Measurements from ENCODE around the gene CCNJ. TPM values are rescaled to one million over a fixed set of nuclear protein-coding genes. Genes with fewer than 3 reads are reported as not detected.
"Not testable (repeated sequence)": the region's sequence is repeated elsewhere in the genome, so short reads cannot be mapped to it uniquely, and the experiment has no call there.

The CCNJ gene
- total RNA-seq, 1 donor from 2014 or later, result 2.7 TPM

GRCh38 chr10:96047004-96047649 is 3.7 kb downstream of the CCNJ start:
- ATAC-seq (no peak), DNase-seq (ENCODE audit: missing footprints) (no peak)
- intact Hi-C loops (cut with DNase I), result no loop called here

GRCh38 chr10:96047925-96048324 is 4.5 kb downstream of the CCNJ start:
- ATAC-seq; intact Hi-C loops (cut with DNase I); DNase-seq (ENCODE audit: missing footprints): not testable (repeated sequence)

GRCh38 chr10:96049340-96049739 is 6.0 kb downstream of the CCNJ start:
- DNase-seq (ENCODE audit: missing footprints), result no peak
- no peak for ATAC-seq
- intact Hi-C loops (cut with DNase I), result no loop called here

- ATAC-seq, result no peak
- intact Hi-C loops (cut with DNase I), result no loop called here
- DNase-seq (ENCODE audit: missing footprints), result no peak
Measured at GRCh38 chr10:96053985-96054384, 10.6 kb downstream of the CCNJ start.

- DNase-seq (ENCODE audit: missing footprints) (no peak), ATAC-seq (no peak)
- intact Hi-C loops (cut with DNase I), result no loop called here
Measured at GRCh38 chr10:96056787-96057186, 13.4 kb downstream of the CCNJ start.

GRCh38 chr10:96061232-96061631 is 17.8 kb downstream of the CCNJ start:
- intact Hi-C loops (cut with DNase I), result no loop called here
- DNase-seq (ENCODE audit: missing footprints) (no peak), ATAC-seq (no peak)

- intact Hi-C loops (cut with DNase I), result no loop called here
- ATAC-seq, result no peak
Measured at GRCh38 chr10:96072674-96073073, 29.3 kb downstream of the CCNJ start.

GRCh38 chr10:96073722-96074121 is 30.3 kb downstream of the CCNJ start:
- ATAC-seq (no peak), DNase-seq (ENCODE audit: missing footprints) (no peak)
- intact Hi-C loops (cut with DNase I), result no loop called here

More at GRCh38 chr10:96072674-96073073, 29.3 kb downstream of the CCNJ start:
- no peak for DNase-seq (ENCODE audit: missing footprints)

GRCh38 chr10:96074776-96075175 is 31.4 kb downstream of the CCNJ start:
- intact Hi-C loops (cut with DNase I), result no loop called here
- no peak for ATAC-seq
- no peak for DNase-seq (ENCODE audit: missing footprints)

- intact Hi-C loops (cut with DNase I), result no loop called here
- no peak for DNase-seq (ENCODE audit: missing footprints)
- ATAC-seq, result no peak
Measured at GRCh38 chr10:96075977-96076376, 32.6 kb downstream of the CCNJ start.

GRCh38 chr10:96077156-96077555 is 33.8 kb downstream of the CCNJ start:
- DNase-seq (ENCODE audit: missing footprints), result no peak
- no peak for ATAC-seq
- intact Hi-C loops (cut with DNase I), result no loop called here

- peak; percentile 29 for ATAC-seq
- DNase-seq (ENCODE audit: missing footprints), result no peak
- intact Hi-C loops (cut with DNase I), result no loop called here
Measured at GRCh38 chr10:96082153-96082552, 38.8 kb downstream of the CCNJ start.

- peak; percentile 85 for ATAC-seq
- no peak for DNase-seq (ENCODE audit: missing footprints)
- intact Hi-C loops (cut with DNase I), result no loop called here
Measured at GRCh38 chr10:96082748-96083147, 39.4 kb downstream of the CCNJ start.

- no peak for DNase-seq (ENCODE audit: missing footprints)
- ATAC-seq, result no peak
- intact Hi-C loops (cut with DNase I), result loop anchor here (2.0 kb wide), 1 partner anchor 46 kb away; the partner anchor contains the start of gene CCNJ
Measured at GRCh38 chr10:96089116-96089515, 45.7 kb downstream of the CCNJ start.

GRCh38 chr10:96089670-96090462 is 46.5 kb downstream of the CCNJ start:
- peak; percentile 97 for ATAC-seq
- peak; percentile 98 for DNase-seq (ENCODE audit: missing footprints)
- intact Hi-C loops (cut with DNase I), result loop anchor here (1.0 to 2.0 kb wide), 2 partner anchors 40 to 47 kb away; partner anchors contain the start of genes CCNJ and ZNF518A

GRCh38 chr10:96090463-96090800 is 47.0 kb downstream of the CCNJ start:
- ATAC-seq (no peak), DNase-seq (ENCODE audit: missing footprints) (no peak)
- intact Hi-C loops (cut with DNase I), result loop anchor here (1.0 kb wide), 1 partner anchor 40 kb away; the partner anchor contains the start of gene ZNF518A

- ATAC-seq, result no peak
- DNase-seq (ENCODE audit: missing footprints), result no peak
- intact Hi-C loops (cut with DNase I), result no loop called here
Measured at GRCh38 chr10:96092999-96093767, 49.8 kb downstream of the CCNJ start.

- intact Hi-C loops (cut with DNase I), result no loop called here
- ATAC-seq (no peak), DNase-seq (ENCODE audit: missing footprints) (no peak)
Measured at GRCh38 chr10:96093948-96094347, 50.6 kb downstream of the CCNJ start.

- DNase-seq (ENCODE audit: missing footprints), result no peak
- no peak for ATAC-seq
- intact Hi-C loops (cut with DNase I), result no loop called here
Measured at GRCh38 chr10:96096958-96097357, 53.6 kb downstream of the CCNJ start.

GRCh38 chr10:96097865-96098264 is 54.5 kb downstream of the CCNJ start:
- intact Hi-C loops (cut with DNase I), result no loop called here
- ATAC-seq (no peak), DNase-seq (ENCODE audit: missing footprints) (no peak)

All from Right ventricle myocardium inferior (tissue), 1 donor.